B cell (primary cell): ENCODE measurements around the gene SEC16A. TPM values are rescaled to one million over a fixed set of nuclear protein-coding genes. Genes with fewer than 3 reads are reported as not detected.

Source experiments
- ATAC-seq: fragments of 200-7000 bp; cut with Tn5 transposase; one replicate; pipeline ENCODE4 v1.10.0; 2021; ENCODE audit warnings: low read depth, mild to moderate bottlenecking, moderate number of reproducible peaks, moderate library complexity
- CTCF ChIA-PET: fragments of 350-600 bp; sonication (Branson Sonifier 250); formaldehyde crosslinking; loops from one replicate; lab custom pipeline; 2021; ENCODE audit warnings: antibody characterized with exemption, inconsistent platforms; lab: Charles Lee
- POLR2A ChIA-PET: fragments of 350-600 bp; sonication (Branson Sonifier 250); formaldehyde crosslinking; loops from one replicate; lab custom pipeline; 2021; ENCODE audit warnings: antibody characterized with exemption; lab: Charles Lee
- DNase-seq: peaks from one replicate; pipeline ENCODE4 v3.0.0; 2013
- H2AFZ ChIP-seq: 2 replicates; pipeline ENCODE4 v1.6.1; 2012; ENCODE audit warnings: mild to moderate bottlenecking, low read depth, low read length; ENCODE audit not compliant: insufficient read depth, poor library complexity, severe bottlenecking
- H3K27ac ChIP-seq, 2 donors: 1 replicate in 1 of 2; 2 replicates in 1 of 2; pipeline ENCODE4 v1.5.1; 2012 to 2013; ENCODE audit warnings: low read length in 2 of 2, mild to moderate bottlenecking in 2 of 2, moderate library complexity in 1 of 2
- H3K27me3 ChIP-seq, 4 experiments: fragments of 200-600 bp in 1 of 4; sonication (generic) in 1 of 4; replicated peaks in 1 of 4; 1 replicate in 2 of 4; 2 replicates in 2 of 4; pipeline versions ENCODE4 v1.6.1 to v1.7.0; 2013 to 2016; ENCODE audit warnings: low read length in 3 of 4, mild to moderate bottlenecking in 2 of 4, mixed read lengths in 1 of 4, moderate library complexity in 1 of 4; ENCODE audit not compliant: insufficient read depth in 4 of 4, control insufficient read depth in 3 of 4; ENCODE audit errors: control extremely low read depth in 1 of 4
- H3K36me3 ChIP-seq, 2 experiments: replicated peaks in 1 of 2; 1 replicate in 1 of 2; 2 replicates in 1 of 2; pipeline versions ENCODE4 v1.6.1 to v1.7.1; 2013; ENCODE audit warnings: low read length in 1 of 2; ENCODE audit not compliant: insufficient read depth in 2 of 2, control insufficient read depth in 1 of 2; ENCODE audit errors: control extremely low read depth in 1 of 2, extremely low read depth in 1 of 2
- H3K4me1 ChIP-seq, 2 donors: fragments of 200-600 bp in 1 of 2; sonication (generic) in 1 of 2; 1 replicate in 1 of 2; 2 replicates in 1 of 2; pipeline versions ENCODE4 v1.5.1 to v1.6.1; 2013 to 2017; ENCODE audit warnings: low read length in 2 of 2; ENCODE audit not compliant: control insufficient read depth in 2 of 2, insufficient read depth in 2 of 2
- H3K4me2 ChIP-seq: replicated peaks from 2 replicates; pipeline ENCODE3; 2012; ENCODE audit warnings: mild to moderate bottlenecking, low read depth, low read length; ENCODE audit not compliant: poor library complexity, severe bottlenecking
- H3K4me3 ChIP-seq, 5 experiments: fragments of 200-600 bp in 1 of 5; sonication (generic) in 1 of 5; 1 replicate in 3 of 5; 2 replicates in 2 of 5; pipeline versions ENCODE4 v1.5.1 to v1.7.0; 2011 to 2016; ENCODE audit warnings: low read length in 4 of 5, mild to moderate bottlenecking in 4 of 5, low read depth in 2 of 5, control low read depth in 1 of 5, moderate library complexity in 1 of 5; ENCODE audit not compliant: insufficient read depth in 1 of 5; ENCODE audit errors: control extremely low read depth in 1 of 5, extremely low read depth in 1 of 5
- H3K79me2 ChIP-seq: fragments of 200-600 bp; sonication (generic); one replicate; pipeline ENCODE4 v1.6.0; 2016; ENCODE audit warnings: low read length; ENCODE audit not compliant: control insufficient read depth, insufficient read depth
- H3K9ac ChIP-seq: fragments of 200-600 bp; sonication (generic); 2 replicates; pipeline ENCODE4 v1.6.1; 2017; ENCODE audit warnings: mild to moderate bottlenecking, low read length, moderate library complexity
- H3K9me3 ChIP-seq, 3 donors: one replicate each; pipeline versions ENCODE4 v1.6.1 to v1.7.1; 2013; ENCODE audit warnings: low read length in 2 of 3; ENCODE audit not compliant: control insufficient read depth in 2 of 3, insufficient read depth in 1 of 3; ENCODE audit errors: control extremely low read depth in 1 of 3
- H4K20me1 ChIP-seq: 2 replicates; pipeline ENCODE4 v1.6.0; 2012; ENCODE audit warnings: mild to moderate bottlenecking, low read length; ENCODE audit not compliant: insufficient read depth, control insufficient read depth, poor library complexity, severe bottlenecking
- H3K27ac Mint-ChIP-seq: one replicate; pipeline ENCODE4 v1.8.0; 2021; ENCODE audit warnings: mixed read lengths
- H3K27me3 Mint-ChIP-seq: one replicate; pipeline ENCODE4 v1.8.0; 2021; ENCODE audit warnings: mixed read lengths
- H3K4me1 Mint-ChIP-seq: one replicate; pipeline ENCODE4 v1.8.0; 2021; ENCODE audit warnings: mixed read lengths
- H3K4me3 Mint-ChIP-seq: one replicate; pipeline ENCODE4 v1.8.0; 2021; ENCODE audit warnings: mixed read lengths
- H3K9me3 Mint-ChIP-seq: one replicate; pipeline ENCODE4 v1.8.0; 2022; ENCODE audit warnings: mixed read lengths; ENCODE audit not compliant: insufficient read depth
- CTCF ChIP-seq: fragments of 200-600 bp; IDR thresholded peaks from one replicate; pipeline ENCODE4 v1.8.0; 2022; ENCODE audit warnings: antibody characterized with exemption, mild to moderate bottlenecking
- EZH2 ChIP-seq: IDR thresholded peaks from 2 replicates; pipeline ENCODE4 v1.6.1; 2012; ENCODE audit warnings: borderline replicate concordance, low read depth, mild to moderate bottlenecking, moderate library complexity, low read length; ENCODE audit not compliant: insufficient read depth, poor library complexity, severe bottlenecking
- WGBS: methylation state at CpG from one replicate; pipeline ENCODE4 v1.1.5; 2013; ENCODE audit warnings: missing lambda C conversion rate; ENCODE audit not compliant: insufficient coverage; 5-methylcytosine and 5-hydroxymethylcytosine counted together
- intact Hi-C: fragments of 100-400 bp; cut with micrococcal nuclease; formaldehyde crosslinking; loops from one replicate; pipeline ENCODE4 v1.10.0; 2022
- polyA plus RNA-seq: library from polyadenylated mRNA; depleted of rRNA; stranded (reverse); fragments of >200 nt; gene quantifications from 2 replicates; pipeline ENCODE4 v1.2.3, GENCODE V29; 2012
- total RNA-seq, 2 donors: library from RNA; stranded (reverse); fragments of 120-200 nt in 1 of 2; gene quantifications; 1 replicate in 1 of 2; 2 replicates in 1 of 2; pipeline versions ENCODE4 v1.2.3 to v1.2.4, GENCODE V29; 2013 to 2022

The SEC16A gene
- total and polyA plus RNA-seq, 2 donors (not counting 1 experiment from before 2014, with no cell fraction given), result 31.7 to 73.4 TPM

- intact Hi-C loops, result no loop called here
- ATAC-seq (no peak), DNase-seq (no peak)
- peaks cover 0 to 7% (median 0%) of the 10 kb centered on the region in 3 donors for H3K9me3 ChIP-seq
- TF ChIP-seq CTCF (no peak), EZH2 (no peak)
- CTCF ChIA-PET, result no interaction called here
- POLR2A ChIA-PET, result no interaction called here
- H3K4me3 Mint-ChIP-seq, result no peak overlapping the region
- no peaks in the 10 kb centered on the region for H3K9me3 Mint-ChIP-seq
- H3K27me3 Mint-ChIP-seq, result no peaks in the 10 kb centered on the region
- H3K9ac ChIP-seq, result no peak overlapping the region
- H3K27me3 ChIP-seq, result no peaks in the 10 kb centered on the region
- no peak overlapping the region for H3K4me2 ChIP-seq
- H3K36me3 ChIP-seq, result peaks cover 0 to 67% of the 10 kb centered on the region in 2 experiments
- H4K20me1 ChIP-seq, result peaks cover 63% of the 10 kb centered on the region
- no peak overlapping the region for H3K27ac ChIP-seq
- peaks cover 4% of the 10 kb centered on the region for H3K4me1 Mint-ChIP-seq
- H3K4me3 ChIP-seq, result no peak overlapping the region
- peaks cover 4% of the 10 kb centered on the region for H3K79me2 ChIP-seq
- no peak overlapping the region for H3K27ac Mint-ChIP-seq
- no peak overlapping the region for H2AFZ ChIP-seq
- 92% methylated on average over 37 of the region's 37 CpGs for WGBS
- peaks cover 0 to 5% of the 10 kb centered on the region in 2 donors for H3K4me1 ChIP-seq
These were observed 34.3 kb upstream of the SEC16A start for GRCh38 chr9:136517012-136517743.

- POLR2A ChIA-PET, result no interaction called here
- no peak overlapping the region for H3K27ac ChIP-seq
- CTCF ChIA-PET, result no interaction called here
- TF ChIP-seq EZH2 (no peak), CTCF (no peak)
- no peak for DNase-seq
- peaks cover 4% of the 10 kb centered on the region for H3K79me2 ChIP-seq
- no peak overlapping the region for H3K9ac ChIP-seq
- no peaks in the 10 kb centered on the region for H3K27me3 Mint-ChIP-seq
- no peak overlapping the region for H3K4me2 ChIP-seq
- peaks cover 53% of the 10 kb centered on the region for H4K20me1 ChIP-seq
- intact Hi-C loops, result no loop called here
- no peak for ATAC-seq
- no peak overlapping the region for H3K27ac Mint-ChIP-seq
- H3K9me3 Mint-ChIP-seq, result no peaks in the 10 kb centered on the region
- H2AFZ ChIP-seq, result no peak overlapping the region
- no peak overlapping the region for H3K4me3 ChIP-seq
- H3K9me3 ChIP-seq, result peaks cover 0 to 7% (median 0%) of the 10 kb centered on the region in 3 donors
- no peak overlapping the region for H3K4me3 Mint-ChIP-seq
- WGBS, result 98% methylated on average over 19 of the region's 19 CpGs
- no peaks in the 10 kb centered on the region for H3K27me3 ChIP-seq
- H3K36me3 ChIP-seq, result peaks cover 0 to 75% of the 10 kb centered on the region in 2 experiments
- peaks cover 0 to 5% of the 10 kb centered on the region in 2 donors for H3K4me1 ChIP-seq
- H3K4me1 Mint-ChIP-seq, result peaks cover 4% of the 10 kb centered on the region
These were observed 33.4 kb upstream of the SEC16A start for GRCh38 chr9:136516191-136516654.
